ENCODE results near the gene SLC38A8.

The SLC38A8 gene

DNA sequence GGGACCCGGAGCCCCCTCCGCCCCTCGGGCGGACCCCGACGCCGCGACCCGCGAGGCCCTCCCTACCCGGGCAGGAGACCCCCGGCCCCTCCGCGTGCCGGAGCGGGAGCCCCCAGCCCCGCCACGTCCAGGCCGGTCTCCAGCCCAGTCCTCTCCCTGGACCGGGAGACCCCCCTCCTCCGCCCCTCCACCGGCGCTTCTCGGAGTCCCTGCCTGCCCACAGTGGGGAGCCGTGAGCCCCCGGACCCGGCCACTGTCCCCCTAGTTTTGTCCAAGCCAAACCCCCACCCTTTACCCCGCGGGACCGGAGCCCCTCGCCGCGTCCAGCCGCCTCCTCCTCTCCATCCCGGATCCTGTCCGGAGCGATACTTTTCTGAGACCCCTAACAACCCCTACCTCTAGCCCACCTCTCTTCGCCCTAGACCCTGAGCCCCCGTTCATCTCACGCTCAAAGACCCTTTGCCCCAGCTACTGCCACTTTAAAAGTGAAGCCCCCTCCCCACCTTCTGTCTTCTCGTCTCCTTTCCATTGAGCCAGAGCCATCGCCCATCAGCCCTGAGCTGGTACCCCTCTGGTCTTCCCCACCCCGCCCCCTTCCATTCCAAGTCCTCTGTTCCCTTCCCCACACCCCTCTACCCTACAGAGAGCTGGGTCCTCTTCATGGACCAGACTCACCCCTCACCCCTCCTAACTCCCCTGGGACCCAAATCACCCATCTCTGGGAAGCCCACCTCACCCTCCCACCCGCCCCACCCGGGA is 73.5 kb downstream of the SLC38A8 start:
- no peak for DNase-seq (ENCODE audit: low read depth)
- no peak overlapping the region for H3K4me3 ChIP-seq (ENCODE audit: low read depth, low read length)
- TF ChIP-seq MYC (IDR thresholded peaks at IDR 0.05; ENCODE audit: low read depth, low read length) = no peak
- no peak for TF ChIP-seq POLR2A (IDR thresholded peaks at IDR 0.05; ENCODE audit: extremely low read depth, insufficient read length)
- TF ChIP-seq, protein P1, sequence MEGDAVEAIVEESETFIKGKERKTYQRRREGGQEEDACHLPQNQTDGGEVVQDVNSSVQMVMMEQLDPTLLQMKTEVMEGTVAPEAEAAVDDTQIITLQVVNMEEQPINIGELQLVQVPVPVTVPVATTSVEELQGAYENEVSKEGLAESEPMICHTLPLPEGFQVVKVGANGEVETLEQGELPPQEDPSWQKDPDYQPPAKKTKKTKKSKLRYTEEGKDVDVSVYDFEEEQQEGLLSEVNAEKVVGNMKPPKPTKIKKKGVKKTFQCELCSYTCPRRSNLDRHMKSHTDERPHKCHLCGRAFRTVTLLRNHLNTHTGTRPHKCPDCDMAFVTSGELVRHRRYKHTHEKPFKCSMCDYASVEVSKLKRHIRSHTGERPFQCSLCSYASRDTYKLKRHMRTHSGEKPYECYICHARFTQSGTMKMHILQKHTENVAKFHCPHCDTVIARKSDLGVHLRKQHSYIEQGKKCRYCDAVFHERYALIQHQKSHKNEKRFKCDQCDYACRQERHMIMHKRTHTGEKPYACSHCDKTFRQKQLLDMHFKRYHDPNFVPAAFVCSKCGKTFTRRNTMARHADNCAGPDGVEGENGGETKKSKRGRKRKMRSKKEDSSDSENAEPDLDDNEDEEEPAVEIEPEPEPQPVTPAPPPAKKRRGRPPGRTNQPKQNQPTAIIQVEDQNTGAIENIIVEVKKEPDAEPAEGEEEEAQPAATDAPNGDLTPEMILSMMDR (IDR thresholded peaks at IDR 0.05; ENCODE audit: low read depth, low read length) = no peak
- TF ChIP-seq, protein P2, sequence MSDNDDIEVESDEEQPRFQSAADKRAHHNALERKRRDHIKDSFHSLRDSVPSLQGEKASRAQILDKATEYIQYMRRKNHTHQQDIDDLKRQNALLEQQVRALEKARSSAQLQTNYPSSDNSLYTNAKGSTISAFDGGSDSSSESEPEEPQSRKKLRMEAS (IDR thresholded peaks at IDR 0.05; ENCODE audit: low read depth, low read length) = no peak

DNA sequence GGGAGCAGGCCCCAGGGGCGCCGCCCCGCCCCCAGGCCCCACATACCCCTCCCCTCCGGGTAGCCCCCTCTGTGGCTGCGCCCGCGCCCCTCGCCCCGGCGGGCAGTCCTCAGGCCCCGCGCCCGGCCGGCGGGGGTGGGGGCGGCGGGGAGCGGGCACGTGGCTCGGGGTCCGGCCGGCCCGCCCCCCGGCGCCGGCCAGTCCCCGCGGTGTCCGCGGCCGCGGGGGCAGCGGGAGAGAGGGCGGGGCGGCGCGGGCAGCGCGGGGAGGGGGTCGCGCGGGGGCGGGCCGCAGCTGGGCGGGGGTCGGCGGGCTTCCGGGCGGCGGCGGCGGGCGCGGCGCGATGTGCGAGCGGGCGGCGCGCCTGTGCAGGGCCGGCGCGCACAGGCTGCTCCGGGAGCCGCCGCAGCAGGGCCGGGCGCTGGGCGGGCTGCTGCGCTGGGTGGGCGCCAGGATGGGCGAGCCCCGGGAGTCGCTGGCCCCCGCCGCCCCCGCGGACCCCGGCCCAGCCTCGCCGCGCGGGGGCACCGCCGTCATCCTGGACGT is 74.2 kb downstream of the SLC38A8 start:
- no peak overlapping the region for H3K4me3 ChIP-seq (ENCODE audit: low read depth, low read length)
- TF ChIP-seq POLR2A (IDR thresholded peaks at IDR 0.05; ENCODE audit: extremely low read depth, insufficient read length) (no peak), MYC (IDR thresholded peaks at IDR 0.05; ENCODE audit: low read depth, low read length) (no peak)
- TF ChIP-seq, protein P2 (IDR thresholded peaks at IDR 0.05; ENCODE audit: low read depth, low read length) = no peak
- TF ChIP-seq, protein P1 (IDR thresholded peaks at IDR 0.05; ENCODE audit: low read depth, low read length) = no peak
- no peak for DNase-seq (ENCODE audit: low read depth)

DNA sequence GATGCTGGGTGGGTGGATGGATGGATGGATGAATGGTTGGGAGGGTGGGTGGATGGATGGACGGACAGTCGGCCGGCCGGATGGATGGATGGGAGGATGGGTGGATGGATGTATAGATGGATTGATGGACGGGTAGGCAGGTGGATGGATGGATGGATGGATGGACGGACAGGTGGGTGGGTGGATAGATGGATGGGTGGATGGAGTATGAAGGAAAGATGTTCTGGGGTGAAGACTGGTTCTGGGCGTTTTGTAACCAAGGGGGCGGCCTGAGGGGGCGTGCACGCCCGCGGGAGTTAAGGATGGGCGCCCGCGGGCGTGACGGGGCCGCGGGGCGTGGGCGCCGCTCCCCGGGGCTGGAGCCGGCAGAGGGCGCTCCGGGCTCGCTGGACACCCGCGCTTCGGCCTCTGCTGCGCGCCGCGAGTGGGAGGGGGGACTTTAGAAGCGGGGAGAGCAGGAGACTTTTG is 74.7 kb downstream of the SLC38A8 start, which contains the start of gene NECAB2:
TSS of gene NECAB2 (plus strand) at position 407 of the 468 bp plus-strand sequence. CDS start 405 bp downstream, outside the sequence.
- H3K4me3 ChIP-seq (ENCODE audit: low read depth, low read length) = no peak within 1 kb of the TSS
- peak; percentile 45 for DNase-seq (ENCODE audit: low read depth)
- TF ChIP-seq POLR2A (IDR thresholded peaks at IDR 0.05; ENCODE audit: extremely low read depth, insufficient read length) = no peak
- TF ChIP-seq, protein P1 (IDR thresholded peaks at IDR 0.05; ENCODE audit: low read depth, low read length) = peak; percentile 17

DNA sequence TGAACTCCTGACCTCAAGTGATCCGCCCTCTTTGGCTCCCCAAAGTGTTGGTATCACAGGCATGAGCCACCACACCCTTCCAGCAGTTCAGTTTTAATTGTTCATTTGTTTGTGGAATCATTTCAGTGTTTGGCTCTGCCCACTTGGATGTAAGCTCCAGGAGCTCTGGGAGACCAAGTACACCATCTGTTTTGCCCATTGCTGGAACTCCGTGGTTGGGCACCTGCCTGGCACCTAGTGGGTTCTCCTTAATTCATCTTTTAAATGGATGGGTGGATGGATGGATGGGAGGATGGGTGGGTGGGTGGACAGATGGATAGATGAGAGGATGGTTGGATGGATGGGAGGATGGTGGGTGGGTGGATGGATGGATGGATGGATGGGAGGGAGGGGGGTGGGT is 75.5 kb downstream of the SLC38A8 start:
- no peak overlapping the region for H3K4me3 ChIP-seq (ENCODE audit: low read depth, low read length)
- no peak for DNase-seq (ENCODE audit: low read depth)
- TF ChIP-seq MYC (IDR thresholded peaks at IDR 0.05; ENCODE audit: low read depth, low read length) (no peak), POLR2A (IDR thresholded peaks at IDR 0.05; ENCODE audit: extremely low read depth, insufficient read length) (no peak)
- TF ChIP-seq, protein P2 (IDR thresholded peaks at IDR 0.05; ENCODE audit: low read depth, low read length) = no peak
- TF ChIP-seq, protein P1 (IDR thresholded peaks at IDR 0.05; ENCODE audit: low read depth, low read length) = no peak

DNA sequence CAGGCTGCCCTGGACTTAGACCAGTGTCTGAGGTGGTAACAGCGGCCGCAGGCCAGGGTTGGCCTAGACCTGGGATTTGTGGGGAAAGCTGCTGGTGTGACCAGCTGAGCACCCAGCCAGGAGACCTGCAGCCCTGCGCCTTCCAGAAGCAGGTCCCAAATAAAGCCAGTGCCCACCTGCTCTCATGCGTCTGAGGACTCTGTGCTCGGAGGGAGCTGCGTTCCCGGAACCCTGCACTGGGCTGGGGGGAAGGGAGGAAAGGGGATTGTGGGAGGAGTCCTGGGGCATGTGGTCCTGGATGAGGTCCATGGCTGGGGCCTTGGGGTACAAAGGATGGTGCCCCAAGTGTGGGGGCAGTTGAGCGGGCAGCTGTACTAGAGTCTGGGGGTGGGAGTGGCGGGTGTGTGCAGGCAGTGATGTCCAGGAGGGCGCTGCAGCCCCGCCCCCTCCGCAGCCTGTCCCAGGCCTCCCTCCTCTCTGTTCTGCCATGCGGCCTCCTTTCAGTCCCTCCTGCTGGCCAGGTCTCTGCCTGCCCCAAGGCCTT is 76.4 kb downstream of the SLC38A8 start:
- DNase-seq (ENCODE audit: low read depth) = no peak
- H3K4me3 ChIP-seq (ENCODE audit: low read depth, low read length) = no peak overlapping the region
- TF ChIP-seq MYC (IDR thresholded peaks at IDR 0.05; ENCODE audit: low read depth, low read length) (no peak), POLR2A (IDR thresholded peaks at IDR 0.05; ENCODE audit: extremely low read depth, insufficient read length) (no peak)
- TF ChIP-seq, protein P1 (IDR thresholded peaks at IDR 0.05; ENCODE audit: low read depth, low read length) = no peak
- TF ChIP-seq, protein P2 (IDR thresholded peaks at IDR 0.05; ENCODE audit: low read depth, low read length) = no peak
